ENCODE measurements around the gene GSTM1. TPM values are rescaled to one million over a fixed set of nuclear protein-coding genes. Genes with fewer than 3 reads are reported as not detected.

Gene GSTM1
- total and polyA plus RNA-seq, 2 of the 8 experiments (the other 6 are each of a cell fraction or from before 2014, with no cell fraction given), result 16.7 to 42.5 TPM

DNA sequence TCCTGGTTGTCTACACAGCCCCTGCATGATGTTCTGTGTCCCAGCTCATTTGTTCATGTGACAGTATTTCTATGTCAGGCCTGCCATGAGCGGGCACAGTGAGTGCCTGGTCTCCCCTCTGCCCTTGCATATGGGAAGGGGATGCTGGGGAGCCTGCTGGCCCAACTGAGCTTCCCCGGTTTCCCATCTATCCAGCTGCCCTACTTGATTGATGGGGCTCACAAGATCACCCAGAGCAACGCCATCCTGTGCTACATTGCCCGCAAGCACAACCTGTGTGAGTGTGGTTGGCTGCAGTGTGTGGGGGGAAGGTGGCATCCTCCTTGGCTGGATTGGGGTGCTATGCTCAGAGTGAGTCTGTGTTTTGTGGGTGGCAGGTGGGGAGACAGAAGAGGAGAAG is 30.2 kb upstream of the GSTM1 start (continued):
- TF ChIP-seq KDM1A (IDR thresholded peaks at IDR 0.05; ENCODE audit: borderline replicate concordance, low read length) (no peak), SIX5 (IDR thresholded peaks at IDR 0.05; ENCODE audit: low read depth, low read length) (no peak), GTF2F1 (IDR thresholded peaks at IDR 0.05; ENCODE audit: borderline replicate concordance, low read depth, low read length) (no peak), MAFK (IDR thresholded peaks at IDR 0.05; ENCODE audit: low read depth, low read length) (no peak), JUND (IDR thresholded peaks at IDR 0.05; ENCODE audit: low read length) (no peak)
- TF ChIP-seq, protein P1, sequence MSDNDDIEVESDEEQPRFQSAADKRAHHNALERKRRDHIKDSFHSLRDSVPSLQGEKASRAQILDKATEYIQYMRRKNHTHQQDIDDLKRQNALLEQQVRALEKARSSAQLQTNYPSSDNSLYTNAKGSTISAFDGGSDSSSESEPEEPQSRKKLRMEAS (IDR thresholded peaks at IDR 0.05), result no peak
